Prostate gland (tissue), 2 donors: ENCODE data around the gene MND1. TPM values are rescaled to one million over a fixed set of nuclear protein-coding genes. Genes with fewer than 3 reads are reported as not detected.

Source experiments
- DNase-seq: peaks from one replicate; pipeline ENCODE4 v3.0.0-alpha.2; 2019; ENCODE audit warnings: low spot score
- H3K27ac ChIP-seq, 2 donors: fragments of 200-600 bp; sonication (generic); 2 replicates each; pipeline ENCODE4 v1.5.1; 2017 to 2019
- H3K27me3 ChIP-seq: fragments of 200-600 bp; sonication (generic); replicated peaks from 2 replicates; pipeline ENCODE4 v1.5.1; 2019; ENCODE audit not compliant: insufficient read depth
- H3K36me3 ChIP-seq, 2 donors: fragments of 200-600 bp; sonication (generic); 1 replicate in 1 of 2; 2 replicates in 1 of 2; pipeline versions ENCODE4 v1.5.1 to v1.8.1; 2017 to 2019
- H3K4me1 ChIP-seq: fragments of 200-600 bp; sonication (generic); replicated peaks from 2 replicates; pipeline ENCODE4 v1.5.1; 2019
- H3K4me3 ChIP-seq, 2 donors: fragments of 200-600 bp; sonication (generic); 2 replicates each; pipeline ENCODE4 v1.5.1; 2017 to 2019
- H3K9me3 ChIP-seq: fragments of 200-600 bp; sonication (generic); 2 replicates; pipeline ENCODE4 v1.5.1; 2017
- POLR2A ChIP-seq: fragments of 450-650 bp; IDR thresholded peaks from one replicate; pipeline ENCODE4 v1.6.1; 2016; ENCODE audit warnings: antibody characterized with exemption, mild to moderate bottlenecking
- POLR2AphosphoS5 ChIP-seq: sonication (generic); formaldehyde crosslinking; IDR thresholded peaks from one replicate; pipeline ENCODE4 v1.6.1; 2017; ENCODE audit warnings: antibody characterized with exemption
- WGBS: methylation state at CpG from one replicate; pipeline ENCODE4 v1.1.5; 2018; 5-methylcytosine and 5-hydroxymethylcytosine counted together
- intact Hi-C: fragments of 100-400 bp; cut with DNase I; formaldehyde crosslinking; loops from one replicate; pipeline ENCODE4 v1.14.2; 2022
- small RNA-seq, 2 donors: library from RNA; depleted of rRNA; stranded (forward); fragments of <200 nt; gene quantifications; one replicate each; pipeline ENCODE3, GENCODE V24; 2016
- total RNA-seq, 2 donors: library from RNA; depleted of rRNA; stranded (reverse); fragments of >200 nt; gene quantifications; one replicate each; pipeline ENCODE4 v1.1.0, GENCODE V29; 2016
- TF ChIP-seq, protein P1 (sequence below), 4 experiments: fragments of 200-600 bp in 2 of 4; fragments of 450-650 bp in 2 of 4; sonication (generic) in 2 of 4; IDR thresholded peaks; 1 replicate in 3 of 4; 2 replicates in 1 of 4; pipeline ENCODE4 v1.5.1; 2016 to 2019; ENCODE audit warnings: antibody characterized with exemption in 4 of 4, mild to moderate bottlenecking in 2 of 4, moderate library complexity in 2 of 4

The MND1 gene
- total RNA-seq, 2 donors from 2014 or later, result 7.9 TPM; not detected in 1

DNA sequence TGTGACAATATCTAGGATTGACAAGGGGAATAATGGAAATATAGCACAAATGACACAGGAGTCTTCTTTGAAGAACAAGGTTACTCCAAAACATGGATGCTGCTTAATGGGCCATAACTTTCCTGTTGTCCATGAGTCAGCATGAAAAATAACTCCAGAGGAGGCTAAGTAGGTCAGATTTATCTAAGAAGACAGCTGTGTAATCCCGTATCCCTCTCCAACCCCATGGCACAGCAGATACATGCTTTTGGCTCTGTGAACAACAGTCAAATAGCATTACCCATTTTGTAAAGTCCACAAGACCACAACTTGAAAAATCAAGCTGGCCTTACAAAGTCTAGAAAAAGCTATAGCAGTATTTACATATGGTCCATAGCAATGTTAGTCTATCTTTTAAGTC, 119.6 kb downstream of the MND1 start:
- DNase-seq, result no peak
- H3K27ac ChIP-seq, result no peak overlapping the region
- no peaks in the 10 kb centered on the region for H3K4me1 ChIP-seq
- intact Hi-C loops, result loop anchor here (10.0 kb wide), 1 partner anchor 239 kb away; no protein-coding TSS in a partner anchor
- H3K27me3 ChIP-seq, result no peaks in the 10 kb centered on the region
- no peaks in the 10 kb centered on the region for H3K36me3 ChIP-seq
- no peak for TF ChIP-seq POLR2A
- no peak for TF ChIP-seq POLR2AphosphoS5
- TF ChIP-seq, protein P1, sequence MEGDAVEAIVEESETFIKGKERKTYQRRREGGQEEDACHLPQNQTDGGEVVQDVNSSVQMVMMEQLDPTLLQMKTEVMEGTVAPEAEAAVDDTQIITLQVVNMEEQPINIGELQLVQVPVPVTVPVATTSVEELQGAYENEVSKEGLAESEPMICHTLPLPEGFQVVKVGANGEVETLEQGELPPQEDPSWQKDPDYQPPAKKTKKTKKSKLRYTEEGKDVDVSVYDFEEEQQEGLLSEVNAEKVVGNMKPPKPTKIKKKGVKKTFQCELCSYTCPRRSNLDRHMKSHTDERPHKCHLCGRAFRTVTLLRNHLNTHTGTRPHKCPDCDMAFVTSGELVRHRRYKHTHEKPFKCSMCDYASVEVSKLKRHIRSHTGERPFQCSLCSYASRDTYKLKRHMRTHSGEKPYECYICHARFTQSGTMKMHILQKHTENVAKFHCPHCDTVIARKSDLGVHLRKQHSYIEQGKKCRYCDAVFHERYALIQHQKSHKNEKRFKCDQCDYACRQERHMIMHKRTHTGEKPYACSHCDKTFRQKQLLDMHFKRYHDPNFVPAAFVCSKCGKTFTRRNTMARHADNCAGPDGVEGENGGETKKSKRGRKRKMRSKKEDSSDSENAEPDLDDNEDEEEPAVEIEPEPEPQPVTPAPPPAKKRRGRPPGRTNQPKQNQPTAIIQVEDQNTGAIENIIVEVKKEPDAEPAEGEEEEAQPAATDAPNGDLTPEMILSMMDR (IDR thresholded peaks at IDR 0.05), result no peak
- no peaks in the 10 kb centered on the region for H3K9me3 ChIP-seq
- WGBS, result 63% methylated on average over 1 of the region's 1 CpG
- no peak overlapping the region for H3K4me3 ChIP-seq

Small RNA genes lying within 50 kb of the gene (small RNA-seq; reads per million reads assigned to genes)
- 0 reads per million in 2 donors for gene RN7SL419P

Other genes starting within 250 kb of the MND1 start
- 10 to 100 TPM; 54.5 to 70.4 TPM for gene TRIM2, start 140.2 kb upstream of the MND1 start, total RNA-seq
- 10 to 100 TPM in 1 of 2 donors, 1 to 10 TPM in 1; 9.3 to 12.5 TPM for gene TMEM131L, start 121.7 kb downstream of the MND1 start, total RNA-seq